Left ventricle myocardium inferior (tissue), 1 donor: ENCODE data around the gene SLC39A11. TPM values are rescaled to one million over a fixed set of nuclear protein-coding genes. Genes with fewer than 3 reads are reported as not detected.

Experiments used
- DNase-seq: peaks from one replicate; pipeline ENCODE4 v3.0.0-alpha.2; 2020
- H3K27ac ChIP-seq: fragments of 200-600 bp; replicated peaks from 2 replicates; pipeline ENCODE4 v1.8.0; 2021
- H3K27me3 ChIP-seq: fragments of 200-600 bp; 2 replicates; pipeline ENCODE4 v1.8.0; 2021; ENCODE audit warnings: low read depth
- H3K36me3 ChIP-seq: fragments of 200-600 bp; 2 replicates; pipeline ENCODE4 v1.8.0; 2021
- H3K4me1 ChIP-seq: fragments of 200-600 bp; 2 replicates; pipeline ENCODE4 v1.8.0; 2021
- H3K4me3 ChIP-seq: fragments of 200-600 bp; 2 replicates; pipeline ENCODE4 v1.8.0; 2021; ENCODE audit warnings: mild to moderate bottlenecking, moderate library complexity
- H3K9me3 ChIP-seq: fragments of 200-600 bp; replicated peaks from 2 replicates; pipeline ENCODE4 v1.8.0; 2021
- intact Hi-C: fragments of 100-400 bp; cut with micrococcal nuclease; formaldehyde crosslinking; loops from one replicate; pipeline ENCODE4 v1.11.0; 2022
- total RNA-seq: library from RNA; stranded (reverse); fragmentation: NEBNext Ultra II Directional; extraction: Animal tissue kit (Norgen Biotek cat#: 25700); gene quantifications from one replicate; pipeline ENCODE4 v1.2.1, GENCODE V29; 2021
- TF ChIP-seq, protein P1 (sequence below): fragments of 200-600 bp; IDR thresholded peaks from 2 replicates; pipeline ENCODE4 v1.8.0; 2021; ENCODE audit warnings: antibody characterized with exemption, mild to moderate bottlenecking, borderline replicate concordance
- donor health status: DM: no; HTN: yes; CAD: no; lungs with severe emphysema.

SLC39A11 gene
- total RNA-seq, 1 donor from 2014 or later = 6.4 TPM

DNA sequence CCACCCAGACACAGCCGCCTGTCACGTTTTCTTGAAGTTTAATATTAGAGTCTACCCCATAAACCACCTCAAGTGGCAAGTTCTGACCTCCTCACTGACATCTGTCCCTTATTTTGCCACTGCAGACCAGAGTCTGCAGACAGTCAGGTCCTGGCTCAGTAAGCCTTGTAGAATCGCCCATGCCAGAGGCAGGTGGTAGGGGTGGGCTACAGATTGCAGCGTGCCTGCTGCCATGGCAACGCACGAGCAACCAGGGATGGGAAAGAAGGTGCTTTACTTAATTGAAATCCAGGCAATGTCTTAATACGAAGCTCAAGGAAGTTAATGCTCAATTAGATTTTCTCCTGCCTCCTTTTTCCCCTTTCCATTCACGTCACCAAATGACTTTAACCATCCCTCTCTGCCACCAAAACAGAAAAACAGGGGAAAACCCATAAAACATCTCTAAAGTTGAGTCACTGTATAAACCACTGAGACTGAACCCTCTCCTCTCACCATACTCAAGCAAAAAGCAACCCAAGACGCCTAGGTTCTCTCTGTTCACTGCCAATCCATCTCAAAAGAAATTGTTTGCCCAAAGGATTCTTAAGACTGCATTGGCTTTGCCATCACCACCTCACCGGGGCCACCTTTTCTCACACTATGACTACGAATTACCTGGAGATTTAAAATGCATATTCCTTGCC lies 228.8 kb downstream of the SLC39A11 start:
- Histone ChIP-seq H3K36me3 (no peaks in the 10 kb centered on the region), H3K4me1 (no peaks in the 10 kb centered on the region), H3K9me3 (peaks cover 18% of the 10 kb centered on the region), H3K27me3 (no peaks in the 10 kb centered on the region), H3K4me3 (no peak overlapping the region), H3K27ac (no peak overlapping the region)
- TF ChIP-seq, protein P1, sequence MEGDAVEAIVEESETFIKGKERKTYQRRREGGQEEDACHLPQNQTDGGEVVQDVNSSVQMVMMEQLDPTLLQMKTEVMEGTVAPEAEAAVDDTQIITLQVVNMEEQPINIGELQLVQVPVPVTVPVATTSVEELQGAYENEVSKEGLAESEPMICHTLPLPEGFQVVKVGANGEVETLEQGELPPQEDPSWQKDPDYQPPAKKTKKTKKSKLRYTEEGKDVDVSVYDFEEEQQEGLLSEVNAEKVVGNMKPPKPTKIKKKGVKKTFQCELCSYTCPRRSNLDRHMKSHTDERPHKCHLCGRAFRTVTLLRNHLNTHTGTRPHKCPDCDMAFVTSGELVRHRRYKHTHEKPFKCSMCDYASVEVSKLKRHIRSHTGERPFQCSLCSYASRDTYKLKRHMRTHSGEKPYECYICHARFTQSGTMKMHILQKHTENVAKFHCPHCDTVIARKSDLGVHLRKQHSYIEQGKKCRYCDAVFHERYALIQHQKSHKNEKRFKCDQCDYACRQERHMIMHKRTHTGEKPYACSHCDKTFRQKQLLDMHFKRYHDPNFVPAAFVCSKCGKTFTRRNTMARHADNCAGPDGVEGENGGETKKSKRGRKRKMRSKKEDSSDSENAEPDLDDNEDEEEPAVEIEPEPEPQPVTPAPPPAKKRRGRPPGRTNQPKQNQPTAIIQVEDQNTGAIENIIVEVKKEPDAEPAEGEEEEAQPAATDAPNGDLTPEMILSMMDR = no peak
- intact Hi-C loops = no loop called here
- no peak for DNase-seq

DNA sequence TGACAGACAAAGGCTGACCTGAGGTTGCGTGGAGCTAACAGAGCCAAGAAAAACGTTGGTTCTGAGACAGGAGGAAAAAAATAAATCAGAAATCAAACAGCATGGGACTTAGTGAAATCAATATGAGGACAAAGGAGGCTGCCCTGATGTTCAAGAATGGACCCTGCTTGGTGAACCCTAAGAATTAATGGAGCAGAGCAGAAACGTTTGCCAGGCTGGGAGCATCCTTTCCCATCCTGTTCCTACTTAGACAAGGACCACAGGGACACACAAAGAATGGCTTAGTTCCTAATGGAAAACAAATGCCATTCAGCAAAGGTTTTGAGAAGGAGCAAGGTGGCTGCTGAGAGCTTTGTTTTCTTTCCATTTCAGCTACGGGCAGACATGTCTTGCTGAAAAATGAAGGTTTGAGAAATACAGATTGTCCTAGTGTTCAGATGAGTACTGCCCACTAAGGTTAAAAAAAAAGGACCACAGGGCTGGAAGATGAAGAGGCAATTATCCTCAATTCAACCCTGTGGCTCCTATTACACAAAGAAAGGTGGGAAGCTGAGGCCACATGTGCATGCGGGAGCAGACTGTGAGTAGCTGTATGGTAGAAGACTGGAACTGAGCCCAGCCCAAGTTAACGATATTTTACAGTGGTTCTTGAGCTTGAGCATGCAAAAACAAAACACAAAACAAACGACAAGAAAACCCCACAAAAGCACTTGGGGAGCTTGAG lies 230.1 kb downstream of the SLC39A11 start:
- Histone ChIP-seq H3K9me3 (peaks cover 25% of the 10 kb centered on the region), H3K4me3 (no peak overlapping the region), H3K27ac (no peak overlapping the region), H3K27me3 (no peaks in the 10 kb centered on the region), H3K36me3 (no peaks in the 10 kb centered on the region), H3K4me1 (no peaks in the 10 kb centered on the region)
- intact Hi-C loops = no loop called here
- TF ChIP-seq, protein P1 = no peak
- DNase-seq = no peak

DNA sequence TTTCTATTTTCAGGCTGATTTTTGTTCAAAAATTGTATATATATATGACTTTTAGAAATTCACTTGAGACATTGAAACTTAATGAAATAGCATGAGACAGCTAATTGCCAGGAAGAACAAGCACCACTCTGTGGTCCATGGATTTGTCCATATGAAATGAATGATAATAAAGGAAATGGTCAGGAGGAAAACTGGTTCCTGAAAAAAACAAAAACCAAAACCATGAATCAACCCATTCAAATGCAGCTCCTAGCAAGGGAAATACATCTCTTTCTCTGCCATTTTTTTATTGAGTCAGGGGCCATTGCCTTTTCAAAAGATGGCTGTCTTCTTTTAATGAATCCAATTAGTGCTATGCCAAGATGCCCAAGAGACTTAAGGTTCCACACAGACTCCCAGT lies 230.7 kb downstream of the SLC39A11 start:
- intact Hi-C loops = no loop called here
- H3K4me3 ChIP-seq = no peak overlapping the region
- H3K27ac ChIP-seq = no peak overlapping the region
- H3K4me1 ChIP-seq = no peaks in the 10 kb centered on the region
- no peaks in the 10 kb centered on the region for H3K27me3 ChIP-seq
- no peaks in the 10 kb centered on the region for H3K36me3 ChIP-seq
- no peak for DNase-seq
- TF ChIP-seq, protein P1 = no peak
- peaks cover 25% of the 10 kb centered on the region for H3K9me3 ChIP-seq

DNA sequence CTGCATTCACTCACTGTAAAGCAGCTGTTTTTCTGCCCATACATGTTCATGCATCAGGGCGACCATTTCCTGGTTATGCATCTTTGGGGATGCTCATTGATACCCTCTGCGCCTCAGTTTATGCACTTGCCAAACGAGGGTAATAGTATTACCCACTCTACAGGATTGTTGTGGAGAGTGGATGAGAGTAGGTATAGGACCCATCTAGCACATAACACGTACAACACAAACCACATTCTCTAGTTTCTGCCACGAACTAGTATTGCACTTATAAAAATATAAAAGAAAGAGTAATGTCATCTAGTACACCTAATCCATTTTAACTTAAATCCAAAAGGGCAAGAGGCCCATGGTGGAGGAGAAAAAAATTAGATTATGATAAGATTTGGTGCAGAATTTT lies 231.7 kb downstream of the SLC39A11 start:
- peaks cover 18% of the 10 kb centered on the region for H3K9me3 ChIP-seq
- H3K36me3 ChIP-seq = no peaks in the 10 kb centered on the region
- H3K27ac ChIP-seq = no peak overlapping the region
- no peak overlapping the region for H3K4me3 ChIP-seq
- TF ChIP-seq, protein P1 = no peak
- DNase-seq = no peak
- H3K4me1 ChIP-seq = no peaks in the 10 kb centered on the region
- no peaks in the 10 kb centered on the region for H3K27me3 ChIP-seq
- intact Hi-C loops = no loop called here

DNA sequence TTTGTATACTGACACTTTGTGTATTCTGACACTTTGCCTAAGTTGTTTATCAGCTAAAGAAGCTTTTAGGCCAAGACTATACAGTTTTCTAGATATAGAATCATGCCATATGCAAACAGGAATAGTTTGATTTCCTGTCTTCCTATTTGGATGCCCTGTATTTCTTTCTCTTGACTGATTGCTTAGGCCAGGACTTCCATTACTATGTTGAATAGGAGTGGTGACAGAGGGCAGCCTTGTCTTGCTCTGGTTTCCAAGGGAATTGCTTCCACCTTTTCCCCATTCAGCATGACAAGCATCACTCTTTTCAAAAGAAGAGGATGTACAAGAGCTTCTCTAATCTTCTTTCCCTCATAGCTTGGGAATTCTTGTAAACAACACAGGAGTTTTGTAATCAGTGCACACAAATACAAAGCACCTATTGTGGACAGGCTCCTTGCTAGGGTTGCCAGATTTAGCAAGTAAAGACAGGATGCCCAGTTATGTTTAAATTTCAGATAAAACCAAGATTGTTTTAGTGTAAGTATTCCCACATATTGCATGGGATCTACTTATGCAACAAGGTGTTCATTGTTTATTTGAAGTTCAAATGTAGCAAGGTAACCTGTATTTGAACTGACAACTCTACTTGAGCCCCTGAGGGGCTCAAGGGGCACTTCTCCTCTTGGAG lies 233.5 kb downstream of the SLC39A11 start:
- Histone ChIP-seq H3K9me3 (peaks cover 14% of the 10 kb centered on the region), H3K4me3 (no peak overlapping the region), H3K27me3 (no peaks in the 10 kb centered on the region), H3K4me1 (no peaks in the 10 kb centered on the region), H3K27ac (no peak overlapping the region), H3K36me3 (no peaks in the 10 kb centered on the region)
- no peak for DNase-seq
- TF ChIP-seq, protein P1 = no peak
- intact Hi-C loops = loop anchor here (10.0 kb wide), 1 partner anchor 66 kb away; no protein-coding TSS in a partner anchor
